Chondrocyte (in vitro differentiated cells): Measurements from ENCODE around the gene IL16. TPM values are rescaled to one million over a fixed set of nuclear protein-coding genes. Genes with fewer than 3 reads are reported as not detected.

Source experiments
- DNase-seq: peaks from one replicate; pipeline ENCODE4 v3.0.0; 2021; ENCODE audit warnings: mixed read lengths, low spot score
- H3K27ac Mint-ChIP-seq: one replicate; pipeline ENCODE4 v1.8.0; 2021; ENCODE audit warnings: mild to moderate bottlenecking, moderate library complexity, mixed read lengths; ENCODE audit not compliant: unreplicated experiment
- H3K27me3 Mint-ChIP-seq: 2 replicates; pipeline ENCODE4 v1.8.0; 2021; ENCODE audit warnings: low read depth, mixed read lengths
- H3K36me3 Mint-ChIP-seq: 2 replicates; pipeline ENCODE4 v1.8.0; 2021; ENCODE audit warnings: low read depth, mixed read lengths
- H3K4me1 Mint-ChIP-seq: 2 replicates; pipeline ENCODE4 v1.8.0; 2021; ENCODE audit warnings: low read depth, mild to moderate bottlenecking, mixed read lengths
- H3K4me3 Mint-ChIP-seq: one replicate; pipeline ENCODE4 v1.8.0; 2021; ENCODE audit warnings: mild to moderate bottlenecking, moderate library complexity, mixed read lengths; ENCODE audit not compliant: unreplicated experiment
- H3K9me3 Mint-ChIP-seq: 2 replicates; pipeline ENCODE4 v1.8.0; 2021; ENCODE audit warnings: low read depth, mixed read lengths
- CTCF ChIP-seq: fragments of 200-600 bp; sonication (generic); IDR thresholded peaks from 2 replicates; pipeline ENCODE4 v1.5.0; 2021; ENCODE audit warnings: antibody characterized with exemption, mild to moderate bottlenecking, moderate library complexity
- total RNA-seq: library from RNA; stranded (reverse); gene quantifications from 3 replicates; pipeline ENCODE4 v1.2.1, GENCODE V29; 2021

Gene IL16
- total RNA-seq, 1 donor from 2014 or later = 2.0 TPM

DNA sequence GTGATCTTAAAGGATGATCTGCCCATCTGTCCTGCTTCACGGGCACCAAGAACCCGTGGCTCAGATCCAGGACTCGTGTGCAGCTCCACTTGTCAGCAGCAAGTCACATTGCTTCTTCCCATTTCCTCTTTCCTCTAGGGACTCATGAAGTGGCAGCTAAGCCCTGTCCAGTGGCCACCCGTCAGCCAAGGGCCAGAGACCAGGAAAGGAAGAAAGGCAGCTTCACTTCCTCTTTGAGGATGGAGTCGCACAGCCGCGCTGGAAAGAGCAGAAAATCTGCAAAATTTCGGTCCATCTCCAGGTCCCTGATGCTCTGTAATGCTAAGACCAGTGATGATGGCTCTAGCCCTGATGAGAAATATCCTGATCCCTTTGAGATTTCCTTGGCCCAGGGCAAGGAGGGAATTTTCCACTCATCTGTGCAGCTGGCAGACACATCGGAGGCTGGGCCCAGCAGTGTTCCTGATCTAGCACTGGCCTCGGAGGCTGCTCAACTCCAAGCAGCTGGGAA is 28.5 kb downstream of the IL16 start:
- Mint-ChIP-seq H3K9me3 (no peaks in the 10 kb centered on the region), H3K36me3 (no peaks in the 10 kb centered on the region), H3K4me3 (no peak overlapping the region), H3K27ac (no peak overlapping the region), H3K27me3 (peaks cover 17% of the 10 kb centered on the region), H3K4me1 (no peaks in the 10 kb centered on the region)
- TF ChIP-seq CTCF = no peak
- no peak for DNase-seq

DNA sequence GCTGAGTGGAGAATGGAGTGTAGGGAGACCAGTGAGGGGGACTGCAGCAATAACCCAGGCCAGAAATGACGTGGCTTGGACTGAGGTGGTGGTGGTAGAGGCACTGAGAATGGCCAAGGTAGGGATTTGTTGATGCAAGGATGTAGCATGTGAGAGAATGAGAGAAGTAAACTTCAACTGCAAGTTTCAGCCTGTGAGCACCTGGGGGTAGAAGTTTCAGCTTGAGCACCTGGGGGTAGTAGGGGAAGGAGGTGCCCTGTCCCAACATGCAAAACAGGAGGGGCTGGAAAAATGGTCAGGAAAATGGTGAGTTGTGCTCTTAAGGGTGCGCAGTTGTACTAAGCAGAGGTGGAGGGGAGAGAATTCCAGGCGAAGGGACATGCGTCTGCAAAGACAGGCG is 31.0 kb downstream of the IL16 start:
- H3K27me3 Mint-ChIP-seq = peaks cover 14% of the 10 kb centered on the region
- H3K4me3 Mint-ChIP-seq = no peak overlapping the region
- H3K27ac Mint-ChIP-seq = no peak overlapping the region
- peaks cover 2% of the 10 kb centered on the region for H3K9me3 Mint-ChIP-seq
- peaks cover 4% of the 10 kb centered on the region for H3K36me3 Mint-ChIP-seq
- DNase-seq = no peak
- TF ChIP-seq CTCF = no peak
- H3K4me1 Mint-ChIP-seq = no peaks in the 10 kb centered on the region

GRCh38 chr15:81229586-81229985 is 32.9 kb downstream of the IL16 start:
- DNase-seq = no peak
- no peak overlapping the region for H3K4me3 Mint-ChIP-seq
- no peaks in the 10 kb centered on the region for H3K4me1 Mint-ChIP-seq
- H3K9me3 Mint-ChIP-seq = peaks cover 6% of the 10 kb centered on the region
- TF ChIP-seq CTCF = no peak
- H3K27me3 Mint-ChIP-seq = peaks cover 10% of the 10 kb centered on the region
- H3K27ac Mint-ChIP-seq = no peak overlapping the region
- peaks cover 4% of the 10 kb centered on the region for H3K36me3 Mint-ChIP-seq

- H3K4me1 Mint-ChIP-seq = peaks cover 10% of the 10 kb centered on the region
- peaks cover 1% of the 10 kb centered on the region for H3K27me3 Mint-ChIP-seq
- peaks cover 4% of the 10 kb centered on the region for H3K36me3 Mint-ChIP-seq
- no peak for DNase-seq
- peak overlapping the region; percentile 27 for H3K27ac Mint-ChIP-seq
- TF ChIP-seq CTCF = no peak
- peaks cover 15% of the 10 kb centered on the region for H3K9me3 Mint-ChIP-seq
- H3K4me3 Mint-ChIP-seq = no peak overlapping the region
Observed at GRCh38 chr15:81235276-81236123, 38.8 kb downstream of the IL16 start.

- no peak overlapping the region for H3K27ac Mint-ChIP-seq
- peaks cover 10% of the 10 kb centered on the region for H3K4me1 Mint-ChIP-seq
- H3K27me3 Mint-ChIP-seq = no peaks in the 10 kb centered on the region
- no peak overlapping the region for H3K4me3 Mint-ChIP-seq
- H3K36me3 Mint-ChIP-seq = peaks cover 7% of the 10 kb centered on the region
- DNase-seq = no peak
- peaks cover 34% of the 10 kb centered on the region for H3K9me3 Mint-ChIP-seq
- no peak for TF ChIP-seq CTCF
Observed at GRCh38 chr15:81239190-81239589, 42.5 kb downstream of the IL16 start.
